T follicular helper cell (primary cell): ENCODE results near the gene PPP2R5A.
"Not testable (repeated sequence)": the region's sequence is repeated elsewhere in the genome, so short reads cannot be mapped to it uniquely, and the experiment has no call there.

ENCODE experiments used
- DNase-seq: peaks from one replicate; pipeline ENCODE4 v3.0.0-alpha.2; 2020; ENCODE audit warnings: low read depth

PPP2R5A gene

GRCh38 chr1:212267460-212267859 is 17.8 kb upstream of the PPP2R5A start:
- no peak for DNase-seq

DNA sequence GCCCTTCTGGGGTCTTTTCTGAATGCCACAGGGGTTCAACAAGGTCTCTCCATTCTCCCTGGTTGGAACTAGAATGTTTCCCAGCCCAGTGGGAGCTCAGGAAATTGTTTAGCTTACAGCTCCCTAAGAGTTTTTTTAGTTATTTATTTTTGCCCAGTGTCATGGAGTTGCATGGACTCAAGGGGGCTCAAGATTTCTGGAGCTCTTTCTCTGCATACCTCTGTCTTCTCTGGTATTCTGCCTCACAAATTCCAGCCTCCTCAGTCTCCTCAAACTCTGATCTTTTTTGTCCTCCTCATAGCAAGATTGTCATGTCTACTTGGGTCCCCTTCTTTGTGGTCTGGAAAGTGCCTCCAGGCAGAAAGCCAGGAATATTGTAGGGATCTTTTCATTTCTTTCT is 15.9 kb upstream of the PPP2R5A start:
- no peak for DNase-seq

- no peak for DNase-seq
Observed at GRCh38 chr1:212270564-212270963, 14.6 kb upstream of the PPP2R5A start.

DNA sequence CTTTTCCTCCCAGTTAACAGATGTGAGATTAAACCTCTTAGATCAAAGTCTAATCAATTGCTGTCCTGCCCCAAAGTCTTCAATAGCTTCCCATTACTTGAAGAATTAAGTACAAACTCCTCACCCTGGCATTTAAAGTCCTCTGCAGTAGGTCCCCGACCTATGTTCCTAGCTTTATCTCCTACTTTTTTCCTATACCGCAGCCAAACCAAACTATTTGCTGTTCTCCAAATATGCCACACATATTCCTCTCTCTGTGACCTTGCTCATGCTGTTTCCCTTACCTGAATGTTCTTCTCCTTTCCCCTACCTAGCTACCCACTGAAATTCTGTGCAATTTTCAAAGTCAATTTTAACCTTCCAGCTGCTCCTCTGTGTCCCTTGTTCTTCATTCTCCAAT is 14.0 kb upstream of the PPP2R5A start:
- no peak for DNase-seq

DNA sequence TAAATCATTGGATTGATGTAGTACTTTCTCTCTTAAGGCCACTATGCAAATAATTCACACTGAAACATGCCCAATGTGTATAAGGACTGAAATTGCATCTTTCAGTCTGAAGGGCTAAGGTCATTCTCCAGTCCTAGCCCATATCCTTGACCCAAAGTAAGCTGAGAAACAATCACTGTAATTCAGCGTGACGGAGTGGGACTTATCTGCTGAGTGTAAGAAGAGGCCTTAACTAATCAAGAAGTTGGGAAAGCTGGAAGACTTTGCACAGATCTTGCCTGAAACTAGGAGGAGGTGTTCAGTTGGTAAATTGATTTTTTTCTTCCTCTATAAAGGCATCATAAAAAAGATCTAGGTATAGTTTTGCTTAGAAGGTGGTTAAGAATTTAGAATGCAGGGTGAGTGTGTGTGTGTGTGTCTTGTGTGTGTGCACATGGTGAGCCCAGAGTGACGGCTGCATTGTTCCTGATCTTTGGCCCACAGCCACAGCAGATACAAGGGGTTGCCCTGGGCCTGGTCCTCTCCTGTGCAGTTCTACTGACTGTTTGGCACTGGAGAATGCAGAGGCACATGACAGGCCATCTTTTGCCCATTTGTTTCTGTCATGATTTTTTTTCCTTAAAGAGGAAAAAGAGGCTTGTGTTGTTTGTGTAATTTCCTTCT is 13.3 kb upstream of the PPP2R5A start:
- DNase-seq = no peak

- DNase-seq = no peak
Observed at GRCh38 chr1:212281590-212281989, 3.6 kb upstream of the PPP2R5A start.

DNA sequence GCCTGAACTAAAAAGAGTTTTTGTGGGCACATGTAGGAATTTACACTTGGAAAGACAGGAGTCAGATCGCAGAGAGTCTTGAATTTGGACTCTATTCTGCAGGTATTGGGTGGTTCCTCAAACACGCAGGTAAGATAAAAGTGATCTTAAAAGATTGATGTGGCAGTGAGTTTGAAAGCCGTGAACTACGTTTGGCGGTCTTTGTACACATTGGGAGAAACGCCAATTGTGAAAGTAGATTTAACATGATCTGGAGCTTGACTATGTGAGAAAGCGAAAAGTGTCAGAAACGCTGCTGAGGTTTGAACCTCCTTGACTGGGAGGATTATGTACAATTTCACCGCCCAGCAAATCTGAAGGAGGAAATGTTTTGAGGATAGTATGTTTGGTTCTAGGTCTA is 1.5 kb upstream of the PPP2R5A start:
- DNase-seq = no peak

DNA sequence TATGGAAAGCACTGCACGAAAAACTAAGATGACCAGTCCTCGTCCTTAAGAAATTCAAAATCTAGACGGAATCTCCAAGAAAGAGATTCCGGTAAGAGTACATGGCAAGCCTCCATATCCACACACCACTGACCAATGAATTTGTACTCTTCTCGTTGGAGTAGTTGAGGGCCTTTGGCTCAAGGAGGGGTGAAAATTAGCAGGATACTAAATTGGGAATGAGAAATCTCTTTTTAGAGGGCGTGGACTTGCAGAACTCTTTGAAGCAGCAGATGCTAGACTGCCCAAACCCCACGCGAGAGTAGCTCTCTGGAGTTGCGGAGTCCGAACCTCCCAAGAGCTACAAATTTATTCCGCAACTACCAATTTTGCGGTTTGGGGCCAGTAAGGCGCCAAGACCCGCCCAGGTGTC is 872 bp upstream of the PPP2R5A start:
- DNase-seq = no peak

GRCh38 chr1:212285685-212286555 is 710 bp downstream of the PPP2R5A start:
- peak; percentile 56 for DNase-seq

DNA sequence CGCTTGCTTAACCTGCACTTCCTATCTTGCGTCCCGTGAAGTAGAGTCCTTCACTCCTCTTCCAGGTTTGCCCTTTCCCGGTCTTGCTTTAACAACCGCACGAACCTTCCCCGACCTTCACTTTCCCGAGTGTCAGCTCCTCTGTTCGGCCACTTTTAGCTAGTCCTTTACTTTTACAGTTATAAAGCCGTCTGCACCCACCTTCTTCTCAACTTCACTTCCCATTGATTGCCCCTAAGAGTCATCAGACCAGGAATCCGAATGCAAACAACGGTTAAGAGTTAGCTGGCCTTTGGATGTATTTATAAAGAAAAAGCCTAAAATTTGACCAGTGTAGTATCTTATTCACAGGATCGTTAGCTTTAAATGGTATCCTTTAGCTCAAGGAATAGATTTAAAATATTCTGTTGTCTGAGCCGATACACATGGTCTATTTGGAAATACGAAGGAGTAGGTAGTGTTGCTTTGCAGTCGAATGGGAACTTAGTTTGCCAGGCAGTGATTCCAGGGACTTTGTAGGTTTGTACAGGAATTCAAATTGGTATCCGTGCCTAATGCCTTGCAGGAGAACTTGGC is 1.4 kb downstream of the PPP2R5A start:
- DNase-seq = no peak

DNA sequence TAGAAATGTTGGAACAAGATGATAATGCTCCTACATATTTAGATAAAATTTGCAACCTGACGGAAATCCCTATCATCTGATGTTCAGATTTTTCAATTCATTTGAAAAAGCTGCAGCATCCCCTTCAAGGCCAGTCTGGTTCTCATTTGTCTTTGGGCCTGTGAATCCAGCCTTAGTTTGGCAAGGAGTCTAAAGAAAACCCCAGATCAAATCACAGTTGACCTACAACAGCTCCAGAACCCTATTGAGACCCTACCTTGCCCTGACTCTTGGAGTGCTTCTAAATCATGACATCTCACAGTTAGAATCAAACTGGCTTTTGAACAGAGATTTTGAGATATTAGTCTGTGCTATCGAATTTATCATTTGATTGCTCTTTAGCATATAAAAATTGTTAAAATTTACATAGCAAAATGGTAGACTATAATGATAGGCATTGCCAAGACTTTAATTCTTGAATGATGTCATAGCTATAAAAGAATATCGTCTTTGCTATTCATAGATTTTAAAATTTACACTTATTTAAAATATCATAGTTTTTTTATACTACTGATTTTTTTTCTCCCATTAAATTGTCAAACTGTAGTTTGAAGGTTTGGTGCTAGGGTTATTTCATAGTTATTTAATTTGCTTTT is 2.2 kb downstream of the PPP2R5A start:
- DNase-seq = no peak

- not testable (repeated sequence) for DNase-seq
Observed at GRCh38 chr1:212287995-212288394, 2.8 kb downstream of the PPP2R5A start.

- DNase-seq = no peak
Observed at GRCh38 chr1:212288615-212289014, 3.4 kb downstream of the PPP2R5A start.

DNA sequence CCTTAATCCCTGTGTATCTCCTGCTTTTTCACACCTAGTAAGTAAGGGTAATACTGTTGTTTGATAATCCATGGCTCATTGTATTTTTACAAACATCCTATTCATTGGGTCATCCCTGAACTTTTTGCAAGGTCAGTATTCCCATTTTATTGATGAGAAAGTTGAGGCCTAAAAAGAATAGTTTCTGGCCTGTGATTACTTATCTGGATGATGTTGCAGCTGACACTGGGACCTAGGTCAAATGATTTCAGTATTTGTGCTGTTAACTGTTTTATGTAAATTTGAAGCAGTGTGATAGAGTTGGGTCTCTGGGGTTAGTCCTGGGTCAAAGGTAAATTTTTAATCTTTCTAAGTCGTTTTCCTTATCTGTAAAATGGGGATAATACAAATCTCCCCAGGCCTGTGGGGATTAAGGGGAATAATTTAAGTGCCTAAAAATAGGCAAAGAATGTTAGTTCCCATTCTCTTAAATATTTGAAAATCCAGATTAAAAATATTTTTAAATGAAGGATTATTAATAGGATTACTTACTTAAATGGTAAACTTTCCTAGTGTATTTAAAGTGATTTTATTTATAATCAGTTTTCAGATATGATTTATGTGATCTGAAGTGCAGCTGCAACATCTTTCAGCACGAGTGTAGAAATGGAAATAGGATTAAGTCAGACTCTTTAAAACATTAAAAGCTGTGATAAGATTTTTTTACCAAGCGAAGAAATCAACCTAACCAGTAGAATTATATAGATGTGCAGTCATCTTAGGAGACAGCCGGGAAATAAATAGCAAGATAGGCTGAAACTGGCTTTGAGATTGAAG is 4.3 kb downstream of the PPP2R5A start:
- DNase-seq = no peak

GRCh38 chr1:212290608-212291007 is 5.4 kb downstream of the PPP2R5A start:
- DNase-seq = no peak

GRCh38 chr1:212291505-212292134 is 6.4 kb downstream of the PPP2R5A start:
- no peak for DNase-seq

- DNase-seq = no peak
Observed at GRCh38 chr1:212292250-212293105, 7.3 kb downstream of the PPP2R5A start.

- no peak for DNase-seq
Observed at GRCh38 chr1:212293579-212293978, 8.4 kb downstream of the PPP2R5A start.

- DNase-seq = no peak
Observed at GRCh38 chr1:212294983-212295382, 9.8 kb downstream of the PPP2R5A start.

- no peak for DNase-seq
Observed at GRCh38 chr1:212295579-212295978, 10.4 kb downstream of the PPP2R5A start.
